ENCODE results near the gene MSI1.

- TF ChIP-seq POLR2A (IDR thresholded peaks at IDR 0.05; ENCODE audit: low read depth, low read length) (no peak), POLR2AphosphoS5 (IDR thresholded peaks at IDR 0.05; ENCODE audit: low read depth, low read length) (no peak), TAF1 (IDR thresholded peaks at IDR 0.05; ENCODE audit: borderline replicate concordance, low read depth, low read length) (no peak)
These were observed 18.2 kb downstream of the MSI1 start for GRCh38 chr12:120350576-120351350.
